Stimulated activated CD8-positive, alpha-beta memory T cell treated with anti-CD3 and anti-CD28 coated beads, Interleukin-7, amount 100 ng/mL, for 24 hours (primary cell): ENCODE data around the gene ST8SIA6.
"Not testable (repeated sequence)": the region's sequence is repeated elsewhere in the genome, so short reads cannot be mapped to it uniquely, and the experiment has no call there.

Experiments
- DNase-seq: peaks from one replicate; pipeline ENCODE4 v3.0.0-alpha.2; 2020; ENCODE audit warnings: low read depth

ST8SIA6 gene

GRCh38 chr10:17426263-17426750 lies 28.1 kb downstream of the ST8SIA6 start:
- no peak for DNase-seq

GRCh38 chr10:17425584-17426262 lies 28.7 kb downstream of the ST8SIA6 start:
- DNase-seq, result no peak

- DNase-seq, result no peak
Observed at GRCh38 chr10:17423632-17424186, 30.7 kb downstream of the ST8SIA6 start.

GRCh38 chr10:17422931-17423330 lies 31.5 kb downstream of the ST8SIA6 start:
- no peak for DNase-seq

GRCh38 chr10:17418249-17418648 lies 36.1 kb downstream of the ST8SIA6 start:
- DNase-seq, result no peak

- no peak for DNase-seq
Observed at GRCh38 chr10:17416442-17417211, 37.8 kb downstream of the ST8SIA6 start.

GRCh38 chr10:17415046-17415658 lies 39.2 kb downstream of the ST8SIA6 start:
- no peak for DNase-seq

GRCh38 chr10:17414484-17414883 lies 39.9 kb downstream of the ST8SIA6 start:
- no peak for DNase-seq

- no peak for DNase-seq
Observed at GRCh38 chr10:17413876-17414275, 40.5 kb downstream of the ST8SIA6 start.

- no peak for DNase-seq
Observed at GRCh38 chr10:17412323-17412722, 42.1 kb downstream of the ST8SIA6 start.

GRCh38 chr10:17410907-17411306 lies 43.5 kb downstream of the ST8SIA6 start:
- no peak for DNase-seq

GRCh38 chr10:17409170-17409733 lies 45.1 kb downstream of the ST8SIA6 start:
- DNase-seq, result no peak

GRCh38 chr10:17407047-17407446 lies 47.3 kb downstream of the ST8SIA6 start:
- no peak for DNase-seq

GRCh38 chr10:17406036-17406834 lies 48.2 kb downstream of the ST8SIA6 start:
- no peak for DNase-seq

- no peak for DNase-seq
Observed at GRCh38 chr10:17403161-17403560, 51.2 kb downstream of the ST8SIA6 start.

- not testable (repeated sequence) for DNase-seq
Observed at GRCh38 chr10:17402040-17402439, 52.4 kb downstream of the ST8SIA6 start.

GRCh38 chr10:17396004-17396403 lies 58.4 kb downstream of the ST8SIA6 start:
- no peak for DNase-seq

GRCh38 chr10:17394854-17395253 lies 59.5 kb downstream of the ST8SIA6 start:
- peak; percentile 7 for DNase-seq

- no peak for DNase-seq
Observed at GRCh38 chr10:17387861-17388503, 66.4 kb downstream of the ST8SIA6 start.

GRCh38 chr10:17386616-17387075 lies 67.7 kb downstream of the ST8SIA6 start:
- DNase-seq, result no peak

GRCh38 chr10:17386021-17386420 lies 68.4 kb downstream of the ST8SIA6 start:
- no peak for DNase-seq
